NCI-H748 (cell line): ENCODE results near the gene ZFYVE26.
"Not testable (repeated sequence)": the region's sequence is repeated elsewhere in the genome, so short reads cannot be mapped to it uniquely, and the experiment has no call there.

Experiments
- DNase-seq: peaks from one replicate; lab custom pipeline; 2025; ENCODE audit not compliant: unreplicated experiment; lab: John Stamatoyannopoulos, UW

The ZFYVE26 gene

DNA sequence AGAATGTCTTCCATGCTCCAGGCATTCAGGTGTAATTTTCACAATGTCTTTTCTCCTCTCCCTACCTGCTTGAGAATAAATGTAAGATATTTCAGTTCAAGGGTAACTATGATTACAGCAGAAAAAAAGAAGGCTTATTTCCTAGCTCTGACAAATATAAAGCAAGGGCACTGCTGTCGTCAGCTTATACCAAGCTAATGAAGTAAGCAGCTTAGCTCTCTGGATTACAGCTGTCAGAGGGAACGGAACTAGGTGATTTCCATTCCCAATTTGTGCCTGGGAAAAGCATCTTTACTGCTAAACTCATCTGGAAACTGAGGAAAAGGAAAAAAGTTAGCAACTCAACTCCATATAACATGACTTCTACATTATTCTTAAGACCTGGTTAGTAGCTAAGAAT is 56.5 kb downstream of the ZFYVE26 start:
- DNase-seq = no peak

GRCh38 chr14:67757175-67757574 is 59.2 kb downstream of the ZFYVE26 start:
- no peak for DNase-seq

DNA sequence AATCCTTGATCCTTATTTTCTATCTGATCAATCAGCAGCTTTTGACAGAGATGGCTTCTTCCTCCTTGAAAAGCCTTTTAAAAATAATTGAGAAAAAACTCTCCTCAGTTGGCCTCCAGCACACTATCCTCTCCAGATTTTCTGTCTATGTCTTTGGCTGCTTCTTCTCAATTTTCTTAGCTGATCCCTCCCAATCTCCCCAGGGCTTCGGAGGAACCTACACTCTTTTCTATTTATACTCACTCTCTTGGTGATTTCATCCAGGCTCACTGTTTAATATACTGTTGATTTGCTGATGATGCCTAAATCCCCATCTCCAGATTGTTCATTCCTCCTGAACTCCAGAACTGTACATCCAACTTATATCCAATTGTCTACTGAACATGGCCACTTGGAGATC is 59.9 kb downstream of the ZFYVE26 start:
- DNase-seq = no peak

DNA sequence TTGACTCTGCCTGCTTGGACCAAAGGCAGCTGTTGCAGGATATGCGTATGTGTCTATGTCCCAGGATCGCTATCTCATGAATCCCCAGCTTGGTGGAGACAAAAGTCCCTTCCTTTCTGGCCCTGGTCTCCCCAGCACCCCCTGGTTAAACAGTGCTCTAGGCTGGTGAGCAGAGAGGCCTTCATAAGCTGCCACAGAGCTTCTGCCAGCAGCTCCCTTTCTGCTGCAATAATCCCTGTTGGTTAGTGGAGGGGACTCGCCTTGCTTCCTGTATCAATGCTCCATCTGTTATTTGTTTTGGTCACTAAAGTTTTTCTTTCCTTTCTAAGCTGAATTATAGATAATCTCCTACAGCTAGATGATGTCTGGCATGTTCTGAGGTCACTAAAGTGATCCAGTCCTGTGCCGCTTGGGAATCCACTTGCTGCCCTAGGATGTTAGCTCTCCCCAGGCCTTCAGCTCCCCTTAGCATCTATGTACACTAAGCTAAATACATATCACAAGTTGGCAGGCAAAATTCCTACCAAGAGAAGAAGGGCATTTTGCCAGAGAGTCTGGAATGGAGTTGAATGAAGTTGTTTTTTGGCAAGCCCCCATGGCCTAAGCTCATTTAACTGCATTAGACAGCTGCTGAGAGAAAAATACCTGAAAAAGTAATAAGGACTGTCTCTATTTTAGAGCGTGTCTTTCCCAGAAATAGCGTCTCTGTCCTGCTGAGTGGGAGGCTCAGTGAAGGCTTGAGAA is 66.9 kb downstream of the ZFYVE26 start:
- no peak for DNase-seq

- DNase-seq = no peak
These were observed 68.1 kb downstream of the ZFYVE26 start for GRCh38 chr14:67748312-67748711.

- no peak for DNase-seq
These were observed 69.5 kb downstream of the ZFYVE26 start for GRCh38 chr14:67746927-67747326.

GRCh38 chr14:67744046-67744445 is 72.3 kb downstream of the ZFYVE26 start:
- DNase-seq = no peak

GRCh38 chr14:67738740-67739504 is 77.5 kb downstream of the ZFYVE26 start:
- DNase-seq = no peak

- DNase-seq = no peak
These were observed 79.6 kb downstream of the ZFYVE26 start for GRCh38 chr14:67736771-67737170.

GRCh38 chr14:67735336-67736147 is 80.8 kb downstream of the ZFYVE26 start:
- no peak for DNase-seq

DNA sequence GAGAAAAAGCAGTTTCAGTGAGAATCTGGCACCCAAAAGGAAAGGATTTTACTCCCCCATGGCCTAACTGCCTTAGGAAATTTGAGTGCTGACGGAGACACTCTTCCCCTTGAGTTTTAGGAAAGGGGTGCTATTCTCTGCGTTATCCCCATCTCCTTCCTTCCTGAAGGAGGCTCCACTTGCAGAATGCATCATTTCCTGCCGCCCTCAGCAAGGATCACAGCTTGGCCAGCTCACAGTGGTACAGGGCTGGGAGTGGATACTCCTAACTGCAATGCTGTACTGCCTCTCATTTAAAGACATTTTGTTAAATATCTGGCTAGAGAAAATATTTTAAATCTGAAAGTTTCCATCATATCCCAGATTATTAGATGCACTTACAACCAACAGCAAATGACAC is 81.7 kb downstream of the ZFYVE26 start:
- no peak for DNase-seq

DNA sequence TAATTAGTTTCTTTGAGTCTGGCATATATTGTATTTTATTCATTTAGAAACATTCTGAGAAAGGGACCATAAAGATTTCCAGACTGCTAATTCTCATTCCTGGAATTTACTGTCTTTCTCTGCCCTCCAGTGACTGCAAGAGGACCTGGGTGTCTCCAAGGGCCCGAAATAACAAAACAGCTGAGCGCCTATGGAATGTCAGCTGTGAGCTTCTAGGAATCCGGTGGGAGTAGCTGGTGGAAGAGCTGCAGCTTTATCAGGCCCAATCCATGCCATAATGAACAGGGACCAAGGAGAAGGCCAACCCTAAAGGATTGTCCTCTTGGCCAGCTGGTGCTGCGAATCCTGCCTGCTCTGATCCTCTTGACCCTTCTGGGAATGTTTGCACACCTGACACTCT is 82.8 kb downstream of the ZFYVE26 start:
- no peak for DNase-seq

DNA sequence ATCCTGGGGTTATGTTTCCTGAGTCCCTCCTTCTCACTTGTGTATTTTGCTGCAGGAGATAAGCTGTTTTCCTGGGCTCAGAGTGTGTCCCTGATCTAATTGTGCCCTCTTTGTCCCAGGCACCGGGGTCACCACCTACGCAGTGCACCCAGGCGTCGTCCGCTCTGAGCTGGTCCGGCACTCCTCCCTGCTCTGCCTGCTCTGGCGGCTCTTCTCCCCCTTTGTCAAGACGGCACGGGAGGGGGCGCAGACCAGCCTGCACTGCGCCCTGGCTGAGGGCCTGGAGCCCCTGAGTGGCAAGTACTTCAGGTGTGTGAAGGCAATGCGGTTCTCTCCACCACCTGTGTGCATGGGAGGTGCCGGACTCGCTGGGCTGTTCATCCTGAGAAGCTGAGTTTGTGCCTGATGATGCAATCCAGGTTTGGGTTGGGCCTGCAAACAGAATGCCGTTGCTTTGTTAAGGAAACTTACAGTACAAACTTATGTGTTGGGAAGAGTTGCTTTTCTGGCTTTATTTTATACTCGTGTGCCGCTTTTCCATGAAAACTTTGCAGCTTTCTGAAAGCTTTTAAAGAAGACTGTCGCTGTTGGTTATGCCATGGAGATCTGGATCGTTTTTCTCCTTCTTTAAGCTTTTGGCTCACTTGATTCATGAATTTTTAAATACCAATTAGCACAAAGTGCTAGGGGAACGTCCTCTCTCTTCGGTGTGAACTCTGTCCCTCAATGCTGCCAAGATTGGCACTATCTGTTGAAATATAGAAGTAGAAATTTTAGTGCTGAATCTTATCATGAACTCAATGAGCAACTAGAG is 87.1 kb downstream of the ZFYVE26 start:
- DNase-seq = no peak

GRCh38 chr14:67728258-67728657 is 88.1 kb downstream of the ZFYVE26 start:
- no peak for DNase-seq

GRCh38 chr14:67727361-67727760 is 89.0 kb downstream of the ZFYVE26 start:
- no peak for DNase-seq

- no peak for DNase-seq
These were observed 91.2 kb downstream of the ZFYVE26 start for GRCh38 chr14:67725171-67725570.

GRCh38 chr14:67722293-67722692 is 94.1 kb downstream of the ZFYVE26 start:
- DNase-seq = peak; percentile 29

DNA sequence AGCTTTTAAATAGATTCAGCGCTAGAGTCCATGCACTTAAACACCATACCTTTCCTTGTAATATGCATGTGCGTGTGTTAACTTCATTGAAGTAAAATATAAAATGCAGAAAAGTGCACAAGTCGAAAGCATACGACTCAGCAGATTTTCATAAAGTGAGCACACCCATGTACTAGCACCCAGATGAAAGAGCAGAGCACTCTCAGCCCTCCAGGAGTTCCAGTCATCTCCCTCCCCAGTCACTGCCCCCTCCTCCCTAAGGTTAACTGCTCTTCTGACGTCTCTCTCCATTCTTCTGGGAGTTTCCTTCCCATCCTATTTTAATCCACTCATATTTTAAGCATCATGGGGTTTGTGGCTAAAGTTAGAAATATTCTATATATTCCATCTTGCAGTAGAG is 94.5 kb downstream of the ZFYVE26 start:
- no peak for DNase-seq

DNA sequence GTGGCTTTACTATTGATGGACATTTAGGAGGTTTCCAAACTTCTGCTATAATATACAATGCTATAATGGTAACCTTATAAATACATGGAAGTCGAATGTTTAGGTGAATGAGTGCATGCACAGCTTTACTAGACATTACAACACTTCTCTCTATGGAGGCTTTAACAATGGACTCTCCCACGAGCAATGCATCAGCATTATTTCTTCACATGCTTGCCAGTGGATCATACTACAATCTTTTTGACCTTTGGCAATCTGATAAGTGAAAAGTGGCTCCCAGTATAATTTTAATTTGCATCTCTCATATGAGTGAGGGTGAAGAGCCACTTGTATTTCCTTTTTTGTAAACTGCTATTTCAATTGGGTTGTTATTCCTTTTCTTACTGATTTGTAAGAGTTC is 96.5 kb downstream of the ZFYVE26 start:
- DNase-seq = no peak

GRCh38 chr14:67719385-67719784 is 97.0 kb downstream of the ZFYVE26 start:
- DNase-seq = not testable (repeated sequence)

DNA sequence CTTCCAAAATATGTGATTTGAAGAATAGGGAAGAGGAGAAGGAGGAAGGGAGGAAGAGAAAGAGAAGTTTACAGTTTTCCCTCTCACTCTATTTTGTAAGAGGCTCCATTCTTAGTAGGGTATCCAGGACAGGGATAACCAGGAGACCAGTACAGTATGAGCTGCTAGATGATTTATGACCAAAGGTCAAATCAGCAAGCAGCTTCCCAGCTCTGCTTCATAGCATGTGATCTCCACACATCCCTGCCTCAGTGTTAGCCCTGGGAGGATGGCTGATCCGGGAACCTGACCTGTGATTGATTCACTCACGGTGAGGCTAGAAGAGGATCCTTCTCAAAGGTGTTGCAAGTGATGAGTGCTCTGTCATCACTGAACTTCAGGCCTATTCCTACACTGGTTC is 98.1 kb downstream of the ZFYVE26 start:
- no peak for DNase-seq
